GM21360 (cell line): ENCODE measurements around the gene TMTC4.
A peak's percentile ranks its signal among the peaks of the same experiment; 100 is the strongest.
"Not testable (repeated sequence)": the region's sequence is repeated elsewhere in the genome, so short reads cannot be mapped to it uniquely, and the experiment has no call there.

Source experiments
- ATAC-seq: cut with Tn5 transposase; IDR thresholded peaks from one replicate; pipeline ENCODE4 v1.9.1; 2021; ENCODE audit warnings: mild to moderate bottlenecking, moderate library complexity; ENCODE audit not compliant: unreplicated experiment

The TMTC4 gene

GRCh38 chr13:100674572-100674871, at the start of gene TMTC4:
TMTC4 (minus strand) TSS chr13:100674795; CDS start chr13:100670362, 4,433 bp downstream.
- ATAC-seq = peak; percentile 36

- no peak for ATAC-seq
Observed at GRCh38 chr13:100722517-100722916, 47.9 kb upstream of the TMTC4 start.

- ATAC-seq = peak; percentile 77
Observed at GRCh38 chr13:100721885-100722512, 47.4 kb upstream of the TMTC4 start.

- ATAC-seq = no peak
Observed at GRCh38 chr13:100715604-100716003, 41.0 kb upstream of the TMTC4 start.

- no peak for ATAC-seq
Observed at GRCh38 chr13:100714478-100714877, 39.9 kb upstream of the TMTC4 start.

GRCh38 chr13:100710176-100710575, 35.6 kb upstream of the TMTC4 start:
- ATAC-seq = no peak

GRCh38 chr13:100707818-100708740, 33.5 kb upstream of the TMTC4 start:
- no peak for ATAC-seq

- ATAC-seq = not testable (repeated sequence)
Observed at GRCh38 chr13:100698331-100698730, 23.7 kb upstream of the TMTC4 start.

GRCh38 chr13:100695509-100695773, 20.8 kb upstream of the TMTC4 start:
- ATAC-seq = no peak

- peak; percentile 73 for ATAC-seq
Observed at GRCh38 chr13:100694722-100695508, 20.3 kb upstream of the TMTC4 start.

GRCh38 chr13:100689191-100689590, 14.6 kb upstream of the TMTC4 start:
- ATAC-seq = no peak

GRCh38 chr13:100680131-100680530, 5.5 kb upstream of the TMTC4 start:
- ATAC-seq = no peak

GRCh38 chr13:100677128-100677527, 2.5 kb upstream of the TMTC4 start:
- not testable (repeated sequence) for ATAC-seq

- no peak for ATAC-seq
Observed at GRCh38 chr13:100675661-100676129, 1.1 kb upstream of the TMTC4 start.

- peak; percentile 94 for ATAC-seq
Observed at GRCh38 chr13:100674872-100675660, 471 bp upstream of the TMTC4 start.

GRCh38 chr13:100673713-100674571, 653 bp downstream of the TMTC4 start:
- peak; percentile 27 for ATAC-seq

GRCh38 chr13:100673376-100673712, 1.3 kb downstream of the TMTC4 start:
- no peak for ATAC-seq

GRCh38 chr13:100671389-100672182, 3.0 kb downstream of the TMTC4 start:
- ATAC-seq = no peak

- ATAC-seq = no peak
Observed at GRCh38 chr13:100668408-100668807, 6.2 kb downstream of the TMTC4 start.
